HG03103 (cell line): ENCODE measurements around the gene SNX5.

Source experiments
- ATAC-seq: cut with Tn5 transposase; IDR thresholded peaks from one replicate; pipeline ENCODE4 v1.9.1; 2021; ENCODE audit warnings: low read depth; ENCODE audit not compliant: unreplicated experiment

SNX5 gene

GRCh38 chr20:17921774-17922173 lies 46.8 kb downstream of the SNX5 start:
- no peak for ATAC-seq

- ATAC-seq: no peak
These were observed 49.4 kb downstream of the SNX5 start for GRCh38 chr20:17919149-17919548.

GRCh38 chr20:17917832-17918618 lies 50.6 kb downstream of the SNX5 start:
- ATAC-seq: no peak

GRCh38 chr20:17916433-17916891 lies 52.1 kb downstream of the SNX5 start:
- ATAC-seq: no peak

- ATAC-seq: no peak
These were observed 53.6 kb downstream of the SNX5 start for GRCh38 chr20:17914957-17915356.

GRCh38 chr20:17912916-17913315 lies 55.7 kb downstream of the SNX5 start:
- ATAC-seq: no peak

GRCh38 chr20:17911927-17912326 lies 56.7 kb downstream of the SNX5 start:
- ATAC-seq: no peak

GRCh38 chr20:17910828-17911294 lies 57.7 kb downstream of the SNX5 start:
- ATAC-seq: no peak

- no peak for ATAC-seq
These were observed 58.7 kb downstream of the SNX5 start for GRCh38 chr20:17909869-17910321.

- ATAC-seq: no peak
These were observed 63.0 kb downstream of the SNX5 start for GRCh38 chr20:17905544-17905943.

GRCh38 chr20:17904027-17904426 lies 64.6 kb downstream of the SNX5 start:
- ATAC-seq: peak; percentile 75

- no peak for ATAC-seq
These were observed 66.0 kb downstream of the SNX5 start for GRCh38 chr20:17902531-17903083.

GRCh38 chr20:17901971-17902370 lies 66.6 kb downstream of the SNX5 start:
- ATAC-seq: no peak

- ATAC-seq: no peak
These were observed 70.0 kb downstream of the SNX5 start for GRCh38 chr20:17898548-17898994.

GRCh38 chr20:17897566-17898307 lies 70.9 kb downstream of the SNX5 start:
- no peak for ATAC-seq

- no peak for ATAC-seq
These were observed 71.7 kb downstream of the SNX5 start for GRCh38 chr20:17896771-17897369.

- no peak for ATAC-seq
These were observed 72.3 kb downstream of the SNX5 start for GRCh38 chr20:17896193-17896723.

- ATAC-seq: peak; percentile 42
These were observed 72.9 kb downstream of the SNX5 start for GRCh38 chr20:17895641-17896171.

- ATAC-seq: no peak
These were observed 75.1 kb downstream of the SNX5 start for GRCh38 chr20:17893445-17893844.

- ATAC-seq: no peak
These were observed 76.2 kb downstream of the SNX5 start for GRCh38 chr20:17892189-17892938.
